Ishikawa (cell line): Measurements from ENCODE around the gene TATDN2.

ENCODE experiments used
- CREB1 ChIP-seq: IDR thresholded peaks from 2 replicates; pipeline ENCODE4 v1.6.1; 2012; ENCODE audit warnings: low read depth
- FOXM1 ChIP-seq: IDR thresholded peaks from 2 replicates; pipeline ENCODE4 v1.6.1; 2012; ENCODE audit warnings: low read depth, borderline replicate concordance
- MAX ChIP-seq: IDR thresholded peaks from 2 replicates; pipeline ENCODE4 v1.6.1; 2012
- RAD21 ChIP-seq: IDR thresholded peaks from 2 replicates; pipeline ENCODE4 v1.6.1; 2012; ENCODE audit warnings: low read depth
- REST ChIP-seq: IDR thresholded peaks from 2 replicates; pipeline ENCODE4 v1.6.1; 2012; ENCODE audit warnings: low read depth, mild to moderate bottlenecking
- YY1 ChIP-seq: IDR thresholded peaks from 2 replicates; pipeline ENCODE4 v1.6.1; 2012; ENCODE audit warnings: low read depth
- ZBTB7A ChIP-seq: IDR thresholded peaks from 2 replicates; pipeline ENCODE4 v1.6.1; 2012; ENCODE audit warnings: low read depth

DNA sequence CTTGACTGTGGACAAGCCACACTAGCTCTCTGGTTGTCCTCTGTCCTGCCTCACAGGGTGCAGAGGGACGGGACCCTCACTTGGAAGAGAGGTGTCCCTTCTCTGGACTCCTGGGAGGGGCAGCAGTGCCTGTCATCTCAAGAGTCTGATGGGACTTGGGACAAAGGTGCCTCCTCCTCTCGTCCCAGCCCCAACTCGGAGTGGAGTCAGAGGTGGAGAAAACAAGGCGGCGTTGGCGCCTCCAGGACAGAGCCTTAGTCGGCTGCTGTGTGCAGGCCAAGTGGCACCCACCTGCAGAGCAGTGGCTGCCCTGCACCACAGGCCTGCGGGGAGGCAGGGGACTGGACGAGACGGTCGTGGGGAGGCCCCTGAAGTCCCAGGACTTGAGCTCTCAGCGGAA, 82.1 kb downstream of the TATDN2 start:
- no peak for TF ChIP-seq CREB1
- TF ChIP-seq MAX: no peak
- TF ChIP-seq RAD21: no peak
- no peak for TF ChIP-seq ZBTB7A
- no peak for TF ChIP-seq YY1
- TF ChIP-seq REST: no peak
- TF ChIP-seq FOXM1: no peak
